ENCODE results near the gene GSC2. TPM values are rescaled to one million over a fixed set of nuclear protein-coding genes. Genes with fewer than 3 reads are reported as not detected.

GSC2 gene
- total RNA-seq, 4 donors from 2014 or later: not detected

DNA sequence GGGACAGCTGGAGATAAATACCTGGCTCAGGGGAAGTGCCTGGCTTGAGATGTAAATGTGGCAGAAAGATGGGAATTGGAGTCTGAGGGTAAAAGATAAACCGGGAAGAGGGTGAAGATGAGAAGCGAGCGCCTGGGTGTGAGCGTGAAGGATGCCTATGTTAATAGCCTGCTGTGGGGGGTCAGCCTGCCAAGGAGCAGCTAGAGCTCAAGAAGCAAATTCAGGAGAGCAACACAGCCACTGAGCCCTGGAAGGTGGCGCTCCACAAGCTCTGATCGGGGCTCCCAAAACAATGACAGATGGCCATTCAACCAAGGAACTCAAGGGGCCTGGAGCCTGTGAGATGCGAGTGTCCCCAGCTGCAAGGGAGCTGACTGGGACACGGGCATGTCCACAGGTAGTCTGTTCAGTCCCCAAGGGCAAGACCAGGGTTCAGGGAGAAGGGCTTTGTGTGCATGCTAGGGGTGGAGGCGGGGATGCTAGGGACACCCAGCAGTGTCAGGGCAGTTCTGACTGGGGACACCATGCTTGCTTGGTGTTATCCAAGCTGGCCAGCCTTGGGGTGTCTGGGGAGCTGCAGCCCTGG, 2.8 kb downstream of the GSC2 start:
- TF ChIP-seq, protein P1, sequence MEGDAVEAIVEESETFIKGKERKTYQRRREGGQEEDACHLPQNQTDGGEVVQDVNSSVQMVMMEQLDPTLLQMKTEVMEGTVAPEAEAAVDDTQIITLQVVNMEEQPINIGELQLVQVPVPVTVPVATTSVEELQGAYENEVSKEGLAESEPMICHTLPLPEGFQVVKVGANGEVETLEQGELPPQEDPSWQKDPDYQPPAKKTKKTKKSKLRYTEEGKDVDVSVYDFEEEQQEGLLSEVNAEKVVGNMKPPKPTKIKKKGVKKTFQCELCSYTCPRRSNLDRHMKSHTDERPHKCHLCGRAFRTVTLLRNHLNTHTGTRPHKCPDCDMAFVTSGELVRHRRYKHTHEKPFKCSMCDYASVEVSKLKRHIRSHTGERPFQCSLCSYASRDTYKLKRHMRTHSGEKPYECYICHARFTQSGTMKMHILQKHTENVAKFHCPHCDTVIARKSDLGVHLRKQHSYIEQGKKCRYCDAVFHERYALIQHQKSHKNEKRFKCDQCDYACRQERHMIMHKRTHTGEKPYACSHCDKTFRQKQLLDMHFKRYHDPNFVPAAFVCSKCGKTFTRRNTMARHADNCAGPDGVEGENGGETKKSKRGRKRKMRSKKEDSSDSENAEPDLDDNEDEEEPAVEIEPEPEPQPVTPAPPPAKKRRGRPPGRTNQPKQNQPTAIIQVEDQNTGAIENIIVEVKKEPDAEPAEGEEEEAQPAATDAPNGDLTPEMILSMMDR (IDR thresholded peaks at IDR 0.05; ENCODE audit: low read depth): no peak

- TF ChIP-seq, protein P1 (IDR thresholded peaks at IDR 0.05; ENCODE audit: low read depth): no peak
These were observed 3.7 kb downstream of the GSC2 start for GRCh38 chr22:19146215-19146968.

DNA sequence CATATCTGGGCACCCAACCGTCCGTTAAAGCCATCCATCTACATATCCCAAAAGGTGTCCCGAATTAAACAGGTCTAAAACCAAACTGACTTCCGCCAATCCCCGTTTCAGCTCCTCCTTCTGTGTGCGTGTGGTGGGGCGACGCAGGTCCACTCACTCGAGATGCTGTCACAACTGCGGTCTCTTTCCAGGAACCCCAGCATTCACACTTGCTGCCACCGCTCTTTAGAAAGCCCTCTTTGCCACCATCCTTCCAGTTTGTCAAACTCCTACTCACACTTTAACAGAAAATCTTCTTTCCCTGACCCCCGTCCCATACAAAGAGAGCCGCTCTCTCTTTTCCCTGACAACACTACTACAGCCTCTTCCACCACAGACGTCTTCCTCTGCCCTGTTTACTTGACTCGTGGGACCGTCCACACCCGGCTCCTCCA, 6.1 kb downstream of the GSC2 start:
- TF ChIP-seq, protein P1 (IDR thresholded peaks at IDR 0.05; ENCODE audit: low read depth): no peak

DNA sequence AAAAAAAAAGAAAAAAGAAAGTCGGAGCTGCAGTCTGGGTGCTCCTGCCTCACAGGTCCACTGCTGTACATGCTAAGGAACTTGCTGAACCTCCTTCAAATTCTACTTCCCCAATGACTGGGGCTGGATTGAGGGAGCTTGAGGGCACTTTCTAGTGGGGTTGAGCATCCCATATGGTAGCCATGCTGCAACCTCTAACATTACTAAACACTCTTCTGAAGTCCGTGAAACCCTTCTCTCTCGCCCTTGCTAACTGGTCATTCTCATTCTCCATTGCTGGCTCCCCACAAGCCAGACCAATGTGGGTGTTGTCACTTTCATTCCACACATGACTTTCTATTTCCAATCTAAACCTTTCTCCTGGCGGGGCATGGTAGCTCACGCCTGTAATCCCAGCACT, 6.9 kb downstream of the GSC2 start:
- TF ChIP-seq, protein P1 (IDR thresholded peaks at IDR 0.05; ENCODE audit: low read depth): no peak

DNA sequence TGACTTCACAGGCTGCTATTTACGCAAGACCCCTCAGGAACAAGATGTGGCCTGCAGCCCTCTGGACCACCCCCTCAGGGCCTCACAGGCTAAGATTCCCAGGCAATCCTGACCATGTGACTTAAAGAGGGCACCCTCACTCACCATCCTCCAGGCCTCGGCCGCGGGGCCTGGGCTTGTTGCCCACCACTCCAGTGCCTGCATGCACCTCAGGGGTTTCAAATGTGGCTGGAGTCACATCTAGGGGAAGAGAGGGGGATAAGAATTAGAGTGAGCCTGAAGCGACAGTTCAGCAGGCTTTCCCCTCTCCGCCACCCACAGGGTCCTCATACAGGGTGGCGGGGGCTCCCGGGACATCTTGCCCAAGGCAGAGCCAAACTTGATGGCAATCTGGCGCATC, 7.7 kb downstream of the GSC2 start:
- TF ChIP-seq, protein P1 (IDR thresholded peaks at IDR 0.05; ENCODE audit: low read depth): no peak

DNA sequence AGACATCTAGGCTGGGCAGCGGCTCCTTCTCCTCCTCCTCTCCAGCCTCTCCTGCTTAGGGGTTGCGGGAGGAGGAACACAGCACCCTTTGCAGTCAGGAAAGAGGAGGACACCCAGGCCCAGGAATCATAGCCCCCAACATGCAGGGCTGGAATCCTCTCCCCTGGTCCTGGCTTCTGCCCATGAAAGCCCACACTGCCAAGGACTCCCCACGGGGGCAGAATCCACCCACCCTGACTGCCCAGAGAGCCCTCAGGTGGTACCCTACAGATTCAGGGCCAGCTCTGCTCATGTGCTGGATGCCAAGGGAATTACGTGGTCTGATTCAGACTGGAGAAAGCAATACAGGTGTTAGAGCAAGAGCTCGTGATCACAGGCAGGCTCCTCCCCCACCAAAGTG, 10.1 kb downstream of the GSC2 start:
- TF ChIP-seq, protein P1 (IDR thresholded peaks at IDR 0.05; ENCODE audit: low read depth): no peak

DNA sequence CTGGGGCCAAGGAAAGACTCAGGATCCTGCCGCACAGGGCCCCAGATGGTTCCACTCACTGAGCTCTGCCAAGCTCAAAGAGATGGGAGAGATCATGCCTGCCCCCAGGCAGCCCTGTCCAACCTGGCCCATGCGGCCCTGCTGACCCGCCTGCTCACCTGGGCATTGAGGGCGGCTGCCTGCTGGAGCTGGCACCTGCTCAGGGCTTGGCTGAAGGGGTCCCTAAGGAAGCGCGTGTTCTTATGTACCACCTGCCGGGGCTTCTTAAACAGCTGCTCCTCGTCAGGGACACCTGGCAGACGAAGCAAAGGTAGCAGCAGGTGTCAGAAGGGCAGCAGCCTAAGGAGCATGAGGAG, 11.1 kb downstream of the GSC2 start:
- TF ChIP-seq, protein P1 (IDR thresholded peaks at IDR 0.05; ENCODE audit: low read depth): no peak
